ENCODE measurements around the gene CYTH1.
"Not testable (repeated sequence)": the region's sequence is repeated elsewhere in the genome, so short reads cannot be mapped to it uniquely, and the experiment has no call there.

CYTH1 gene

GRCh38 chr17:78684026-78684425 is 98.0 kb downstream of the CYTH1 start:
- DNase-seq = no peak

- no peak for DNase-seq
Observed at GRCh38 chr17:78683408-78683961, 98.6 kb downstream of the CYTH1 start.

- no peak for DNase-seq
Observed at GRCh38 chr17:78682363-78682762, 99.7 kb downstream of the CYTH1 start.

- no peak for DNase-seq
Observed at GRCh38 chr17:78680436-78680835, 101.6 kb downstream of the CYTH1 start.

- no peak for DNase-seq
Observed at GRCh38 chr17:78679495-78680395, 102.3 kb downstream of the CYTH1 start.

GRCh38 chr17:78678711-78679110 is 103.4 kb downstream of the CYTH1 start:
- DNase-seq = no peak

- no peak for DNase-seq
Observed at GRCh38 chr17:78678222-78678557, 103.9 kb downstream of the CYTH1 start.

- DNase-seq = no peak
Observed at GRCh38 chr17:78677303-78678221, 104.5 kb downstream of the CYTH1 start.

- no peak for DNase-seq
Observed at GRCh38 chr17:78676412-78677302, 105.4 kb downstream of the CYTH1 start.

- no peak for DNase-seq
Observed at GRCh38 chr17:78675836-78676235, 106.2 kb downstream of the CYTH1 start.

GRCh38 chr17:78675316-78675616 is 106.8 kb downstream of the CYTH1 start:
- no peak for DNase-seq

- peak; percentile 21 for DNase-seq
Observed at GRCh38 chr17:78674595-78675315, 107.3 kb downstream of the CYTH1 start.

GRCh38 chr17:78674156-78674555 is 107.9 kb downstream of the CYTH1 start:
- no peak for DNase-seq

- no peak for DNase-seq
Observed at GRCh38 chr17:78673395-78673794, 108.7 kb downstream of the CYTH1 start.

- no peak for DNase-seq
Observed at GRCh38 chr17:78672871-78673371, 109.2 kb downstream of the CYTH1 start.

- no peak for DNase-seq
Observed at GRCh38 chr17:78672005-78672404, 110.1 kb downstream of the CYTH1 start.

GRCh38 chr17:78671726-78672001 is 110.4 kb downstream of the CYTH1 start:
- DNase-seq = not testable (repeated sequence)

- no peak for DNase-seq
Observed at GRCh38 chr17:78670850-78671725, 111.0 kb downstream of the CYTH1 start.

GRCh38 chr17:78669975-78670518 is 112.0 kb downstream of the CYTH1 start:
- DNase-seq = no peak

GRCh38 chr17:78669256-78669974 is 112.7 kb downstream of the CYTH1 start:
- DNase-seq = no peak
